HG03039 (cell line): ENCODE results near the gene USP40.

ENCODE experiments used
- ATAC-seq: cut with Tn5 transposase; IDR thresholded peaks from one replicate; pipeline ENCODE4 v1.9.1; 2021; ENCODE audit warnings: mild to moderate bottlenecking, moderate library complexity; ENCODE audit not compliant: unreplicated experiment

The USP40 gene

DNA sequence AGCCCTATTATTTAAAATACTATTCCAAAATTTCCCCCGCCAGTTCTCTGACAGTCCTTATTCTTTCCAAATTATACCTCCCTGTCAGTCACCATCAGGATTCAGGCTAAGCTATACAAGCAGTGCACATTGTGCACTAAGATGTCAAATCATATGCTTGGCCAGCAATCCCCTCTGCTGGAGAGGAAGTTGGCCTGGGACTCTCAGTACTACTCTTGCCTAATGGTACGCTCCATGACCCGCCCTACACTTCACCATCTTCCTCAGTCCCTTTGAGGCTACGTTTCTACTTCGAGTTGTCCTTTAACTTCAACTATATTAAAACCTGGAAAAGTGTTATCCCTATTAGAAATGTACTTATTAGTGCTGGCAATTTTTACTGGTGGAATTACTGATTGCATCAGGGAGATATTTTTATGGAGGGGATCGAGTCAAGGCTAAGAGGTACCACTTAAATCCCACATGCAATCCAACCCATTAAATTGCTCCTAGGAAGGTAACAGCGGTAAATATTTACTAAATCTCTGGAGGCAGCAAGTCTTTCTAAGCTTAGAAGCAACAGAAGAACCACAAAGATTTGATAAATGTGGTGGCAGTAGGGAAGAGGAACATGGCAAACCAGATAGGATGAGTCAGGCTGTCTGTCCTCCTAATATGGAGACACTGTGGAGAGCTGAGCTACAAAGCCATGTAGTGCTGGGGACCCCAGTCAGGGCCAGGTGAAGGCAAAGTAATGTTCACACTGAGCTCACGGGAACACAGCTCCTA, 2.7 kb downstream of the USP40 start:
- no peak for ATAC-seq

DNA sequence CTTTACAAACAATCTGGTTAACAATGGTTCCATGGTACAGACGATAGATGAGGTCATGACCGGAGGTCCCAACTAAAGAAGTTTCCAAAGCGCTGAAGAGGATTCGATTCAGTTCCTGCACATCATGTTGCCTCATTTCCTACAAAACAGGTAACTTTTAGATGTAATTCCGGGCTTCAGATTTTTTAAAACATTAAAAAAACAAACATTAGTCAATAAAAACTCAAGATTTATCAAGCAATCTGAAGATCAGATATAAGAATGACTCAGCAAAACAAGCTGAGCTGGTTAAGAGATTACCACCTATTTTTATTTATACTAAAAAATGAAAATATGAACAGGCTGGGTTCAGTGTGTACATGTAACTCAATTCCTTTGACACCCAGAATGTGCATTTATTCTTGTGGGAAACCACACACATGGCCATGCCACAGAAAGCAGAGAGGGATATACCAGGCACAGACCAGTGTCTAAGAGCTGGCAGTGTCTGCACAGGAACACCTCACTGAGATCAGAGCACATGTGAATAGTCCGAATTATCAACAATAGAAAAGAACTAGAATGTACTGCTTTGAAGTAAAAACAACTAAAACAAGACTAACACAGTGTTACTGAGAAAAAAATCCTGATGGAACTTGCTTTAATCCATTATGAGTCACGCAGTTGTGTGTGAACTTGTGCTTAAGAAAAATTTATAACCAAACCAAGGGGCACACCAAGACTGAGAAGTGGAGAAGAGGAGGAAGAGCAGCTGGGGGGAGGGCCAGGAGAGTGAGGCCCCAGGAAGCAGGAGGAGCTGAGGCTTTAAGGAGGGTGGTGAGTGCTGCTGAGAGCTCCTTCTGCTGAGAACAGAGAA, 9.5 kb downstream of the USP40 start:
- ATAC-seq: no peak

DNA sequence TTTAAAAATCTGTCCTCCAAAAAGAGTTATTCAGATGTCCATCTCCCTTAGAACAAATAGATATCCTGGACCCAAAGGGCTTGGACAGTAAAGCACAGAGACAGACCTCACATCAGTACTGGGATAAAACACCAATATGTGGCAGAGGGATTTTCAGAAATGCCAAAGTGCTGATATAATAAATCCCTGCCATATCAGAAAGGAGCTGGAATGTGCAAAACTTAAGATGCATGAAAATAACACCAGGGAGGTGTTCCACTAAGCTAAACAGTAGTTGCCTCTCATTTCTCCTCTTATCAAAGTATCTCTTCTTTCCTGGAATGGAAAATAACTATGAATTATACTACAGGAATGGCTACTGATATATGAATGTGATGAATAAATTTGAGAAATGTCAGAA, 13.2 kb downstream of the USP40 start:
- no peak for ATAC-seq

DNA sequence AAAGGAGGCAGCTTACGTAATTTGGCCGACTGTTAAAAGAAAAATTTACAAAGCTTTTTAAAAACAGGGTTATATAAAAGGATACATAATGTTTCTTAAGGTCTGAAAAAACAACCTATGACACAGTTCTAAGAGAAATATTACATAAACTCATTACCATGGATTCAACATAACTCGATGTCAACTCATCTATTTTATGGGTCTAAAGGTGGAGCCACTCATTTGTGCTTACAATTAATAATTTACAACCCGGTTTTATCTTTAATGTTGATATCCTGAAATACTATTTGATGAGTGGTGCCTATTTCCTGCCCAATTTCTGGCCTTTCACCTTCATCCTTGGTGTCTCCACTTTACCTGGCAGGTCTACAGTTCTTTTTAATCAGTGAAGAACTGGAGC, 15.1 kb downstream of the USP40 start:
- ATAC-seq: no peak

DNA sequence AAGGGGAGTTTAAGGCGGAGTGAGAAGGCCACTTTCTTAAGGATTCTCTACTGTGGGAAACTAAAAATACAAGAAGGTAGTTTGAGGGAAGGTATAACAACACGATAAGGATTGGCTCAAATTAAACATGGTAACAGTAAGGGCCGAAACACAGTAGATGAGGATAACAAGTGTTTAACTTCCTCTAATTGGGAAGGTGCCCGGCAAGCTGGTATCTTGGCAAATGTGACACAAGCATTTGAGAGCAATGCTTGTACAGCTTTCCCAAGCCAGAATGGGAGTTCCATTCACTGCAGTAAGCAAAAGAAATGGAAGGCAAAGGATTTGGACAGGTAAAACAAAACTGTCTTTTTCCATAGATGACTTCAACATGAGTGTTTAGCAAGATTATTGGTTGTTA, 19.8 kb downstream of the USP40 start:
- ATAC-seq: no peak

DNA sequence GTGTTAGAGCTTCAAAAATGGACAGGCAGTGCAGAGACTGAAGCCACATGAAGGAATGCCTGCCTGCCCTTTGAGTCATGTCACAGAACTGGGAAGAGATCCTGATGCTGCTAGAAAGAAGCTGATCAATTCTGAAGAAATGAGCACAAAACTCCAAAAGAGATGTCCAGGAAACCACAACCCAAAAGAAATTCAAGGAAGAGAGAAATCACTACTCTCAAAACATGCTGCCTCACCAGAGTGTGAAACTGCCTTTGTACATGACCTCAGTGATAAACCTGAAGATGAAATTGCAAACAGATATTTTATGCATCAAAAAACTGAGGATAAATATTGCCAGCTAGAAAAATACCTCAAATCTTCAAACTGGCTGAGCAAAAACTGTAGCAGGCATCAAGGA, 20.5 kb downstream of the USP40 start:
- no peak for ATAC-seq

DNA sequence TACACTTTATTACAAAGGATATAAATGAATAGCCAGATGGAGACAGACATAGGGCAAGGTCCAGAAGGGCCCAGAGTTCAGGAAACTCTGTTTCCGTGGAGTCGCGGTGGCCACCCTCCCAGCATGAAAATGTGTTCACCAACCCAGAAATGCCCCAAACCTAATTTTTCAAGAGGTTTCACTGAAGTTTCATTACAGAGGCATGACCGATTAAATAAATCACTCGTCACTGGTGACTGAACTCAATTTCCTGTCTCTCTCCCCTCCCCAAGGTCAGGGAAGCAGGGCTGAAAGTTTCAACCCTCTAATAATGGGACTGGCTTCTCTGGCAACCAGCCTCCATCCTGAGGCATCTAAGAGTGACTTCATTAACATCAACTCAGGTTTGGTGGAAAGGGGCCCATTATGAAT, 22.4 kb downstream of the USP40 start:
- no peak for ATAC-seq

DNA sequence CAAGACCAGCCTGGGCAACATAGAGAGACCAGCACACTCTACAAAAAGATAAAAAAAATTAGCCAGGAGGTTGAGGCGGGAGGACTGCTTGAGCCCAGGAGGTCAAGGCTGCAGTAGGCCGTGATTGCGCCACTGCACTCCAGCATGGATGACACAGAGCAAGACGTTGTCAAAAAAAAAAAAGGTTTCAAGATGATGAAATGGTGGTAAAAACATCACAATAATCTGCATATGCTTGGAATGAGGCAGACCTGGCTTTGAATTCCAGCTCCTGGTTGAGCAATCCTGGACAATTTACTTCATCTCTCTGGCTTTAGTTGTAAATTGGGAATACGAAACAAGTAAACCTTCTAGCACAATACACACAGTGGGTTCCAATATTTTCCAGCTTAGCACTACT, 24.1 kb downstream of the USP40 start:
- no peak for ATAC-seq

DNA sequence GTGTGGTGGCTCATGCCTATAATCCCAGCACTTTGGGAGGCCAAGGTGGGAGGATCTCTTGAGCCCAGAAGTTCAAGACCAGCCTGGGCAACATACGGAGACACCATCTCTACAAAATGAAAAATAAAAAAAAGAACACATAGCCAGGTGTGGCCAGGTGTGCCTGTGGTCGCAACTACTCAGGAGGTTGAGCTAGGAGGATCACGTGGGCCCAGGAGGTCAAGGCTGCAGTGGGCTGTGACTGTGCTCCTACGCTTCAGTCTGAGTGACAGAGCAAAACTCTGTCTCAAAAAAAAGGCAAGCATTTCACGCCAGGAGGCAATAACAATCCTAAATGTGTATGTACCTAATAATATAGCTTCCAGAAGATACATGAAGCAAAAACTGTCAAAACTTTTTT, 27.8 kb downstream of the USP40 start:
- ATAC-seq: no peak

DNA sequence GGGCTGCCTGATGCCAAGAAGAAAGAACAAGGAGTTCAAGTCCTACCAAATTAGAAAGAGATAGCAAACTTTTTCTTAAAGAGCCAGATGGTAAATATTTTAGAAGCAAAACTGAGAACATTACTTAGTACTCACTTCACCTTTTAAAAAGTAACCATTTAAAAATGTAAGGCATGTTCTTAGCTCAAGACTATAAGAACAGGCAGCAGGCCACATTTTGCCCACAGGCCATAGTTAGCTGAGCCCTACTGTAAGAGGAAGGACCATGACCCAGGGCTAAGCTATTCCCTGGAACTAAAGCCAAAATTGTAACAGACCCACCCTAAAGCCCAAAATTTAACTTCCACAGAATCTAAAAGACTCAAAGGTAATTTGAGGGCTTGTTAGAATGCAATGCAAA, 31.3 kb downstream of the USP40 start:
- no peak for ATAC-seq

DNA sequence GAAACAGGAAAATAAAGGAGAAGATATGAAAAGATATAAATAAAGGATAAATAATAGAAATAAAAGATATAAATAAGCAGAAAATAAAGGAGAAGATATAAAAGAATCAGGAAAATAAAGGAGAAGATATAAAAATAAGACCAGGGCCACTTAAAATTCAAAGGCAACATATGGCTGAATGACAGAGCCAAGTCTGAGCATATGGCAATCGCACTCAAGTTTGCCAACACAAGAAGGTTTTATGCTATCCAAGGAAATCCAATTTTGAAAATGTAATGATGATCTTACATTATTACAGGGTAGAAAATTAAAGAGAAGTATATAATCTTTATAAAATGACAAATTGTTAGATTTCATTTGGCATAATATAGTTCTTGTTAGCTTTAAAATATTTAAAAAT, 33.6 kb downstream of the USP40 start:
- ATAC-seq: no peak

DNA sequence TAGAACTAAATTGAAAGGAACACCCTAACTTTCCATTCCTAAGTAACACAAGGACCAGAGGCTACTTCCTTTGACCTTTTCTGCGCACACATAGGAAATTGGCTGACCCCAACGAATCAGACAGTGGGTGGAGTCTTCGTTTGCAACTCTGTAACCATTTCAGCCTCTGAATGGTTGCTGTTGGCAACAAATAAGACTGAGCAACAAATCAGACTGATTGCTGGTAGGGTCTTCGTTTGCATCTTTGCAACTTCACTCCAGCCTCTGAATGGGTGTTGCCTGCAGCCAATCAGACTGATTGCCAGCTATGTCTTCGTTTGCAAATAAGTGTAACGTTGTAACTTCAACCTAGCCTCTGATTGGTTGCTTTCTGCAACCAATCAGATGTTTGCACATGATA, 34.6 kb downstream of the USP40 start:
- ATAC-seq: no peak

DNA sequence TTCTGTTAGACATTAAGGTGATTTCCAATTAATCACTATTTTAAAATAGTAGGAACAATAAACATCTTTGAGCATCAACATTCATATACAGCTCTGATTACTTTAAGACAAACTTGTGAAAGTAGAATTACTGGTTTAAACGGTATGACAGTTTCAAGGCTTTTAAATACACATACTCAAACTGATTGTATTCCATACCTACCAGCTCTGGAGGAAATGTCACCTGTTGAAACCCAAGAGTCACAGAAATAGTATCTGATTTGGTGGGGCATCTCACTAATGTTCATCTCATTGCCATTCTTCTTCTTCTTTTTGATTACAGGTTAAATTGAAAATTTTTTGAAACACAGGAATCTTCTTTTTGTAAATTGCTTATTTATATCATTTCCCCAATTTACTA, 36.2 kb downstream of the USP40 start:
- no peak for ATAC-seq

DNA sequence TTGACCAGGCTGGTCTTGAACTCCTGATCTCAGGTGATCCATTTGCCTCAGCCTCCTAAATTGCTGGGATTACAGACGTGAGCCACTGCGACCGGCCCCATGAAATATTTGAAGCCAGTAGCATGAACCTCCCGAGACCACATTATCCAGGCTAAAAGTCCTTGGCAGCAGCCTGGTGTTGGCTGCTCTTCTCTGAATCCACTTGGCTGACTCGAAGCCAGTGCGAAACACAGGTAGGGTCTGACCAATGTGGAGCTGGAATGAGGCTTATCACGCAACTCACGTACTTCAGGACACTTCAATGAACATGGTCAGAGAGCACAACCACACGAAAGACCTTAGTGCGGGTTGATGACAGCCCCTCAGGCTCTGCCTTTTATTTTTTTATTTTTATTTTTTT, 38.4 kb downstream of the USP40 start:
- ATAC-seq: no peak

DNA sequence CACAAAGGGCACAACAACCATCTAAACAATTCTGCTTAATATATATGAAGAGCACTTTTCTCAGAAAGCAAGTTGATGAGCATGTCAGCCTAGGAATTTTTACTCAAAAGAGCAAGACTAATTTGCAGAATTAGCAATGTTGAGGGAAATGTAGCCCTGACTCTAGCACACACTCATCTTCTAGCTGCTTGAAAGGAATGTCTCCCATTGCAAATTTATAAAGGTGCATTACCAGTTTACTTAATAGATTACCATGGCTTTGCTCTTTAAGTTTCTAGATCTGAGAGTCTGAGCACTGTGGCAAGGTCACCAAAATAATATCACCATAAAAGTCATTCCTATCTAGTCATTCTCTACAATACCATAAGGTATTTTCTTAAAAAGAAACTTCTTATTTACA, 40.8 kb downstream of the USP40 start:
- ATAC-seq: no peak

DNA sequence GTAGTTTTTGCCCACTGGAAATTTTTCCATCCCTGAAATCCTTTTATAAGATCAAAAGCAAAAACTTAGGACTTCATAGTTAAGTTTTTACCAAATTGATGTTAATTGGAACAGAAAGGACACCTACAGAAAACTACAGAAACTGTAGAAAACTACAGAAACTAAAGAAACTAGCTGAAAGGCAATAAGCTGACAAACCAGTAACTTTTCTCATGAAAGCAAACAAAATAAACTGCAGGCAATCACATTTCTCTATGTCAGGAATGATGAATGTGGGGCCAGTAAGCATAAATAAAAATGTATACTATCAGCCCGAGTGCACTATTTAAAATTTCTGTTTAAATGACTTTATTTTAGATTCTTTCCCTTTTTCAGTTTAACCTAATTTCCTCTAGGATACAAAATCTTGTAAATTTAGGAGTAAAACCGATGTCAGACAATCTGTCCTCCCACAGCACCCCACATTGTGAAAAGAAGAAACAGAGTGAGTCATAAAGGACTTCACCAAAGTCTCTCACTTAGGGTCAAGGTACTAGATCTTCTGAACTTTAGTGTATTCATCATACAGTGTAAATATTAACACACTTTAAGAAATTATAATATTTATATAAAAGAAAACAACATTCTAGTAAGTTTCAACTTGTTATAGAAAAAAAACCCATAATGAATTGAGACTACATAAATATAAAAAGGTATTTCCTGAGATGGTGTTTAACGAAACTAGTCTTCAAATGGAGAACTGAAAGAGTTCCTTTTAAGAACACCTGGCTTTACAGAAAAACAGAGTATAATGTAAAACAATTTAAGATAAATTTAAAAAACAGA, 46.6 kb downstream of the USP40 start:
- peak; percentile 87 for ATAC-seq

DNA sequence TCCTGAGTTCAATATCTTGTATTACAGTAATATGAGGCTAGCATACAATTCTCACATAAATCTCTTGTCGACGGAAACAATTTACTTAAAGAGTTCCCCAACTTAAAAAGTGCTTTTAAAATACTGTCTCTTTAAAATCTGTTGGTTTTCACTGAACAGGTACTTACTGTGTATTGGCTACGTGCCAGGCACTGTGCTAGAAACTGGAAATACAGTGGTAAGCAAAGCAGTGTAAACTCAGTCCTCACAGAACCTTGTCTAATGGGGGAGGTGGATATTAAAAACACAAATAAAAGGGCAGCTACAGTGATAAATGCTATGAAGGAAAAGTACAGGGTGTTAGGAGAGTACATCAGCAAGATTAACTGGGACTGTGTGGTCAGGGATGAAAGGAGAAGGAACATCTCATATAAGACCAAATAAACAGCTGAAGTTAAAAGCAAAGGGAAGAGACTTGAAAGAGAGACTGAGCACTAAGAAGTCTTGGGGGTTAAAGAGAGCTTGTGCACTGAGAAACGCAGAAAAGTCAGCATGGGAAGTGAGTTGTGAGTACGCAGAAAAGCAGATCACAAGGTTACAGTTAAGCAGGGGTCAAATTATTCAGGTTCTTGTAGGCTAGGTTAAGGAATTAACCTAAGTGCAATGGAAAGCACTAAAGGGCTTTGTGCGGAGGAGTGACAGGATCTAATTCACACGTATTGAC, 52.5 kb downstream of the USP40 start:
- no peak for ATAC-seq

DNA sequence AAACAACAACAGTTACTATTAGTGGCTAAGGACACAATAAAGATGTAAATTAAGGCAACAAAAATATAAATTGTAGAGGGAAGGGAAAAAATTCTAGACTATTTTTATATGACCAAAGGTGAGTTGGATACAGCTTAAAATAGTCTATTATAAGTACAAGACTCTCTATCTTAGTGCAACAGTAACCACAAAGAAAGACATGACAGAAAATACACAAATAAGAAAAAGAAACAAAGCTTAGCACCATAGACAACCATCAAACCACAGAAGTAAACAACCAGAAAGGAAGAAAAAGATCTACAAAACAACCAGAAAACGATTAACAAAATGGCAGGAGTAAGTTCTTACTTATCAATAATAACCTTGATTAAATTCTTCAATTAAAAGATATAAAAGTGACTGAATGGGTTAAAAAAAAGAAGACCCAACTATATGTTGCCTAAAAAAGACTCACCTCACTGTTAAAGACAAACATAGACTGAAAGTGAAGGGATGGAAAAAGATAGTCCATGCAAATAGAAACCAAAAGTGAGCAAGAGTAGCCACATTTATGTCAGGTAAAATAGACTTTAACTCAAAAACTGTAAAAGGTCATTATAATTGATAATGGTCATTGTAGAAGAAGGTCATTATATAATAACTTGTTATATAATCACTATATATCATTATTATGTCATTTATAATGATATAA, 62.5 kb downstream of the USP40 start:
- no peak for ATAC-seq

DNA sequence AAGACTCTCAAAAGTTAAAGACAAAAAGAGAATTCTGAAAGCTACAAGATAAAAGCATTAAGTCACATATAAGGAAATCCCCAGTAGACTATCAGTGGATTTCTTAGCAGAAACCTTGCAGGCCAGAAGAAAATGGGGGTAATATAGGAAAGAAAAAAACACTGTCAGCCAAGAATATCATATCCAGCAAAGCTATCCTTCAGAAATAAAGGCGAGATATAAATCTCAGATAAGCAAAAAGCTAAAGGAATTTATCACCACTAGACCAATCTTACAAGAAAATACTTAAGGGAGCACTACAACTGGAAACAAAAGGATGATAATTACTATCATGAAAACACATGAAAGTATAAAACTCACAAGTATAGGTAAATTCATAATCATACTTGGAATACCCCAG, 63.1 kb downstream of the USP40 start:
- ATAC-seq: no peak
